Measurements from ENCODE around the gene SLC1A5. TPM values are rescaled to one million over a fixed set of nuclear protein-coding genes. Genes with fewer than 3 reads are reported as not detected.
"Not testable (repeated sequence)": the region's sequence is repeated elsewhere in the genome, so short reads cannot be mapped to it uniquely, and the experiment has no call there.

The SLC1A5 gene
- total RNA-seq, 1 donor from 2014 or later = 131 TPM

DNA sequence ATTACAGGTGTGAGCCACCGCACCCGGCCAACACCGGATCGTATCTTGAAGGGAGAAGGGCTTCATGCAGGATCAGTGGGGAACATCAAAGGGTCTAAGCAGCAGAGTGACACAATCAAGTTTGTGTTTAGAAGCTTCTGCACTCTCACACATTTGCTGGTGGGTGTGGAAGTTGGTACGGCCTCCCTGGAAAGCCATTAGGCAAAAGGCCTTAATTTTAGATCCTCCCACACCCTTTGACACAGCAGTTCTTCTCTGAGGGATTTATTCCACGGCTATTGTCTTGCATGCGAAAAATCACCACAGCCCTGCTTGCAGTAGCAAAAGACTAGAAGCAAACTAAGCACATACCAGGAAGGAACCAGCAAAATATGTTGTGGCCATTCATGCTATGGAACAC lies 18.3 kb upstream of the SLC1A5 start:
- H3K27me3 Mint-ChIP-seq (ENCODE audit: low read depth) = no peaks in the 10 kb centered on the region
- H3K4me3 Mint-ChIP-seq = no peak overlapping the region
- H3K27ac Mint-ChIP-seq (ENCODE audit: unreplicated experiment) = no peak overlapping the region
- DNase-seq (ENCODE audit: low read depth, low spot score) = no peak
- no peaks in the 10 kb centered on the region for H3K9me3 Mint-ChIP-seq
- no peaks in the 10 kb centered on the region for H3K36me3 Mint-ChIP-seq (ENCODE audit: low read depth)
- H3K4me1 Mint-ChIP-seq = peaks cover 7% of the 10 kb centered on the region
- no peak for TF ChIP-seq CTCF (conservative IDR thresholded peaks at IDR 0.05)

- H3K4me1 Mint-ChIP-seq; H3K27me3 Mint-ChIP-seq (ENCODE audit: low read depth); H3K4me3 Mint-ChIP-seq; H3K9me3 Mint-ChIP-seq; H3K27ac Mint-ChIP-seq (ENCODE audit: unreplicated experiment); DNase-seq (ENCODE audit: low read depth, low spot score); H3K36me3 Mint-ChIP-seq (ENCODE audit: low read depth): not testable (repeated sequence)
Measured at GRCh38 chr19:46804432-46804831, 16.0 kb upstream of the SLC1A5 start.

- H3K27me3 Mint-ChIP-seq (ENCODE audit: low read depth) = no peaks in the 10 kb centered on the region
- no peak for TF ChIP-seq CTCF (conservative IDR thresholded peaks at IDR 0.05)
- DNase-seq (ENCODE audit: low read depth, low spot score) = no peak
- H3K4me3 Mint-ChIP-seq = no peak overlapping the region
- no peak overlapping the region for H3K27ac Mint-ChIP-seq (ENCODE audit: unreplicated experiment)
- H3K4me1 Mint-ChIP-seq = peaks cover 7% of the 10 kb centered on the region
- no peaks in the 10 kb centered on the region for H3K36me3 Mint-ChIP-seq (ENCODE audit: low read depth)
- H3K9me3 Mint-ChIP-seq = no peaks in the 10 kb centered on the region
Measured at GRCh38 chr19:46803555-46803954, 15.2 kb upstream of the SLC1A5 start.

GRCh38 chr19:46802152-46802551 lies 13.8 kb upstream of the SLC1A5 start:
- H3K27ac Mint-ChIP-seq (ENCODE audit: unreplicated experiment) = peak overlapping the region; percentile 27
- DNase-seq (ENCODE audit: low read depth, low spot score) = no peak
- no peaks in the 10 kb centered on the region for H3K9me3 Mint-ChIP-seq

DNA sequence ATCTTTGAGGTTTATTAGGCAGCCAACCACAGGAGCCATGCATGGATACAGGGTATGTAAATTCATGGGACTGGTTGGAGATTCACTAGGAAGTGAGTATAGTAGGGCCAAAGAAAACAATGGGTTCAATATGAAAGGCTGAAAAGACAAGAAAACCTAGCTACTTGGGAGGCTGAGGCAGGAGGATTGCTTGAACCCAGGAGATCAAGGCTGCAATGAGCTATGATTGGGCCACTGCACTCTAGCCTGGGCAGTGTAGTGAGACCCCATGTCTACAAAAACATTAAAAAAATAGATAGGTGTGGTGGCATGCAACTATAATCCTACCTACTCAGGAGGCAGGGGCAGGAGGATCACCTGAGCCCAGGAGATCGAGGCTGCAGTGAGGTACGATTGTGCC lies 10.3 kb upstream of the SLC1A5 start:
- Mint-ChIP-seq H3K9me3 (no peaks in the 10 kb centered on the region), H3K4me1 (peaks cover 7% of the 10 kb centered on the region), H3K36me3 (ENCODE audit: low read depth) (no peaks in the 10 kb centered on the region), H3K27ac (ENCODE audit: unreplicated experiment) (no peak overlapping the region), H3K27me3 (ENCODE audit: low read depth) (no peaks in the 10 kb centered on the region), H3K4me3 (no peak overlapping the region)
- DNase-seq (ENCODE audit: low read depth, low spot score) = no peak
- TF ChIP-seq CTCF (conservative IDR thresholded peaks at IDR 0.05) = no peak

More at GRCh38 chr19:46802152-46802551, 13.8 kb upstream of the SLC1A5 start:
- Mint-ChIP-seq H3K4me3 (no peak overlapping the region), H3K4me1 (peaks cover 7% of the 10 kb centered on the region), H3K27me3 (ENCODE audit: low read depth) (no peaks in the 10 kb centered on the region), H3K36me3 (ENCODE audit: low read depth) (no peaks in the 10 kb centered on the region)
- no peak for TF ChIP-seq CTCF (conservative IDR thresholded peaks at IDR 0.05)

DNA sequence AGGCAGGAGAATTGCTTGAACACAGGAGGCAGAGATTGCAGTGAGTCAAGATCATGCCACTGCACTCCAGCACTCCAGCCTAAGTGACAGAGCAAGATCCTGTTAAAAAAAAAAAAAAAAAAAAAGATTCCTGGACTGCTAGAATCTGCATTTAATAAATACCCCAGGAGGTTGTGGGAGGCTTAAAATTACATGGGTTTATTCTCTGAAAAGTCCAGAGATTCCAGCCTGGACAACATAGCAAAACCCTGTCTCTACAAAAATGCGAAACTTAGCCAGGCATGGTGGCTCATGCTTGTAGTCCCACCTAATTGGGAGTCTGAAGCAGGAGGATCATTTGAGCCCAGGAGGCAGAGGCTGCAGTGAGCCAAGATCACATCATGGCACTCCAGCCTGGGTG lies 9.5 kb upstream of the SLC1A5 start:
- no peak for TF ChIP-seq CTCF (conservative IDR thresholded peaks at IDR 0.05)
- no peak overlapping the region for H3K27ac Mint-ChIP-seq (ENCODE audit: unreplicated experiment)
- peaks cover 7% of the 10 kb centered on the region for H3K4me1 Mint-ChIP-seq
- H3K27me3 Mint-ChIP-seq (ENCODE audit: low read depth) = no peaks in the 10 kb centered on the region
- DNase-seq (ENCODE audit: low read depth, low spot score) = no peak
- no peaks in the 10 kb centered on the region for H3K36me3 Mint-ChIP-seq (ENCODE audit: low read depth)
- no peak overlapping the region for H3K4me3 Mint-ChIP-seq
- no peaks in the 10 kb centered on the region for H3K9me3 Mint-ChIP-seq

Measured in neural crest cell (in vitro differentiated cells).